ENCODE results near the gene RAB3GAP2.
"Not testable (repeated sequence)": the region's sequence is repeated elsewhere in the genome, so short reads cannot be mapped to it uniquely, and the experiment has no call there.

RAB3GAP2 gene

DNA sequence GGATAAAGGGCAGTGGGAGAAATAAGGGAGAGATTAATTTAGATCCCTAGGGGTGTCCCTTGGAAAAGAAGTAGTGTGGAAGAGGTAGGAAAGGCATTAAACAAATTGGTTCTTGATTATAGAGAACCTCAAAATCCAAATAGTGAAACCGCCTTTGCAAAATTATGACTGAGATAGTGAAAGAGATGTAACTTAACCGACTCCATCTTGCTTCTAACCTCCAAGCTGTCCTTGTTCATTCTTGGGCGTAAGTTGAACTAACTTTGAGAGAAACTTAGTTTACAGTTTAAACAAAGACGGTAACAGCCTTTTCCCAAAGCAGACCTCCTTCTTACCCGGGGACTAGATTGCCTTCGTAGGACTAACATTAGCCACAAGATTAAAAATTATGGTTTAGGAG, 3.2 kb upstream of the RAB3GAP2 start:
- no peak overlapping the region for H3K9ac ChIP-seq (ENCODE audit: insufficient read length)
- no peak overlapping the region for H3K27ac ChIP-seq
- H3K9me3 ChIP-seq (ENCODE audit: low read depth, low read length): no peaks in the 10 kb centered on the region
- H3K36me3 ChIP-seq (ENCODE audit: insufficient read depth, low read length): peaks cover under 1% of the 10 kb centered on the region; the same call in 1 of the 2 replicates
- DNase-seq (ENCODE audit: low read depth, low spot score): no peak
- no peak overlapping the region for H3K4me3 ChIP-seq
- no peak for TF ChIP-seq EZH2 (IDR thresholded peaks at IDR 0.05)
- no peak for TF ChIP-seq POLR2AphosphoS5 (IDR thresholded peaks at IDR 0.05; ENCODE audit: borderline replicate concordance, low read depth, low read length)
- no peak for TF ChIP-seq FOXP2 (optimal IDR thresholded peaks at IDR 0.05; ENCODE audit: control extremely low read depth, extremely low read length, insufficient read depth)

DNA sequence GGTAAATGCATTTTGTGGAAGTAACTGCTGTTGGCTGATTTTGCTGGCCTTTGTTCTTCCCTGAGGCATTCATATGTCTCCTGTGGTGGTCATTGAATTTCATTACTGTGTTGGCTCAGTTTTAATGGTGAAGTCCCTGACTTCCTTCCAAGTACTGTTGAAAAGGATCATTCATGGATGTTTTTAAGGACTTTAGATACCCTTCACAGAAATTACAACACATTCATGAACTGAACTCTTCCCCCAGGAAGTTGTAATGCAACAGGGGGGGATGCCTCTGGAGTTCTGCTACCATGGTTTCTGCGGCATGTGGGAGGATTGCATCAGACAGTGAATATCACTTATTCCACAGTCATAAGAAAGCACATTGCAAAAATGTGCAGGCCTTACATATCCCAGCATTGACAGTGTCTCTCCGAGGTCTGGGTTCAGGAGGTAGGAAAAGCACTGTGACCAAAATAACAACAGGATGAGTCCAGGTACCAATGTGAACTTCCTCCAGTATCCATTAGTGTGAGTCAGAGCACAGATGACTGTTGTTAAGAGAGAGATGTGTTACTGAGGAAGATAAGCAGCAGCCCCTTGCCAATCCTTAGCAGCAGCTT, 2.1 kb upstream of the RAB3GAP2 start:
- Histone ChIP-seq H3K36me3 (ENCODE audit: insufficient read depth, low read length) (peaks cover 11% of the 10 kb centered on the region; the same call in 1 of the 2 replicates), H3K9me3 (ENCODE audit: low read depth, low read length) (no peaks in the 10 kb centered on the region), H3K9ac (ENCODE audit: insufficient read length) (peak overlapping the region; percentile 16), H3K4me3 (0 out of 2 replicates have a peak overlapping the region, but pooled peaks have one; percentile 2), H3K27ac (peak overlapping the region; percentile 52; the same call in 1 of the 2 replicates)
- no peak for DNase-seq (ENCODE audit: low read depth, low spot score)
- no peak for TF ChIP-seq FOXP2 (optimal IDR thresholded peaks at IDR 0.05; ENCODE audit: control extremely low read depth, extremely low read length, insufficient read depth)
- TF ChIP-seq EZH2 (IDR thresholded peaks at IDR 0.05): no peak
- no peak for TF ChIP-seq POLR2AphosphoS5 (IDR thresholded peaks at IDR 0.05; ENCODE audit: borderline replicate concordance, low read depth, low read length)

DNA sequence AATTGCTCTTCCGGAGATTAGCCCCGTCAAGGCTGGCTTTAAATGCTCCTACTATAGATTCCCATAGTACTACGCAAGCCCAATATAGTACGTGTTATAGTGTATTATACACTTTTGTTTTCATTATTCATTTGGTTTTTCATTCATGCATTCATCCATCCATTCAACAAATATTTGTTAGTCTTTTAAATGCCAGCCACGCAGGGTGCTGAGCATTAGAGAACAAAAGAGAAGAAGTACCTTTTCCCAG, 513 bp upstream of the RAB3GAP2 start:
- Histone ChIP-seq H3K27ac (peak overlapping the region; percentile 88), H3K36me3 (ENCODE audit: insufficient read depth, low read length) (peaks cover 26% of the 10 kb centered on the region), H3K9me3 (ENCODE audit: low read depth, low read length) (no peaks in the 10 kb centered on the region), H3K4me3 (peak overlapping the region; percentile 96), H3K9ac (ENCODE audit: insufficient read length) (peak overlapping the region; percentile 84)
- DNase-seq (ENCODE audit: low read depth, low spot score): no peak
- TF ChIP-seq POLR2AphosphoS5 (IDR thresholded peaks at IDR 0.05; ENCODE audit: borderline replicate concordance, low read depth, low read length): no peak
- TF ChIP-seq FOXP2 (optimal IDR thresholded peaks at IDR 0.05; ENCODE audit: control extremely low read depth, extremely low read length, insufficient read depth): no peak
- TF ChIP-seq EZH2 (IDR thresholded peaks at IDR 0.05): no peak

DNA sequence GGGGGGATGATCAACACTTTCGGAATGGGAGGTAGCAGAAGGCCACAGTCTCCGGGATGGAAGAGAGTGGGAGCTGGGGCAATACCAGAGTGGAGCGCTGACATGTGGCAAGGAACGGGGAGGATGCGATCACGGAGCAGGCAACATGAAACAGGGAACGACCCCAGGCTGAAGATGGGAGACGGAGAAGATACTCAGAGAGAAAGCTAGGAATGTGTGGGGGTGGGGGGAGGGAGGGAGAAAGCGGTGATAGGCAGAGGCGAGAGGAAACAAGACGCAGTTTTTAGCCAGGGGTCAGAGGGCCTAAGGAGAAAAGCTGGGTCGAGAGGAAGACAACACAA, 577 bp downstream of the RAB3GAP2 start:
- Histone ChIP-seq H3K4me3 (peak overlapping the region; percentile 96), H3K27ac (peak overlapping the region; percentile 63; the same call in 1 of the 2 replicates), H3K36me3 (ENCODE audit: insufficient read depth, low read length) (peaks cover 37% of the 10 kb centered on the region), H3K9me3 (ENCODE audit: low read depth, low read length) (no peaks in the 10 kb centered on the region), H3K9ac (ENCODE audit: insufficient read length) (peak overlapping the region; percentile 72)
- TF ChIP-seq POLR2AphosphoS5 (IDR thresholded peaks at IDR 0.05; ENCODE audit: borderline replicate concordance, low read depth, low read length) (no peak), FOXP2 (optimal IDR thresholded peaks at IDR 0.05; ENCODE audit: control extremely low read depth, extremely low read length, insufficient read depth) (no peak), EZH2 (IDR thresholded peaks at IDR 0.05) (no peak)
- DNase-seq (ENCODE audit: low read depth, low spot score): no peak

DNA sequence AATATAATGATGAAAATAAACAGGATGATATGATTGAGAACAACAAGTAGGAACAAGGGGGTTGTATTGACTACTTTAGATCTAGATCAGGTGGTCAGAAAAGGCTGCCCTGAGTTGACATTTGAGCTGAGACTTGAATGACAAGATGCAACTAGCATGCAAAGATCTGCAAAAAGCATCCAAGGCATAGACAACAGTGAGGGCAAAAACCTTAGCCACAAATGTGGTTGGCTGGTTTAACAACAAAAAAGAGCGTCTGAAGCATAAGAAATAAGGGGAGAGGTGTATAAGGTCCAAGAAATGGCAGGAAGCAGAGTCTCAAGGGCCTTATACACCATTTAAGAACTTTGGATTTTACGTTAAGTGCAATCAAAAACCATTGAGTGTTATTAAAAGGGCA, 3.2 kb downstream of the RAB3GAP2 start:
- no peaks in the 10 kb centered on the region for H3K9me3 ChIP-seq (ENCODE audit: low read depth, low read length)
- no peak for TF ChIP-seq FOXP2 (optimal IDR thresholded peaks at IDR 0.05; ENCODE audit: control extremely low read depth, extremely low read length, insufficient read depth)
- no peak for TF ChIP-seq POLR2AphosphoS5 (IDR thresholded peaks at IDR 0.05; ENCODE audit: borderline replicate concordance, low read depth, low read length)
- no peak for TF ChIP-seq EZH2 (IDR thresholded peaks at IDR 0.05)
- no peak overlapping the region for H3K27ac ChIP-seq
- no peak overlapping the region for H3K9ac ChIP-seq (ENCODE audit: insufficient read length)
- no peak for DNase-seq (ENCODE audit: low read depth, low spot score)
- peaks cover 49% of the 10 kb centered on the region for H3K36me3 ChIP-seq (ENCODE audit: insufficient read depth, low read length)
- no peak overlapping the region for H3K4me3 ChIP-seq

DNA sequence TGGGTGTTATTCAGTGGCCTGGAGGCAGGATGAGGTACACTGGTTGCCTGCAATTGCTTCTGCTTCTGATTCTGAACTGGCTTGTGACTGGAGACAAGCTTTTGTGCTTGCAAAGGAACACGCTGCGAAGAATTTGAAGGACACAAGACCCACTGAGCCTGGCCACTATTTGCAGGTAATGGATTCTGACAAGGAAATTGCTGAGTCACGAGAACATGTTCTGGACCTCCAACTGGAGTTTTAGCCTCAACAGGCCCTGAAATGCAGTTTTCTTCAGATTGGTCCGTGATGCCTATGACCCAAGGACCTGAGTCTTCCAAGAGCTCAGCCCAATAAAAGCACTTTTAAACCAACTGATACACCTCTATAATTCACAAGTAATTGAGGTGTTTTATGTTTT, 4.6 kb downstream of the RAB3GAP2 start:
- Histone ChIP-seq H3K9me3 (ENCODE audit: low read depth, low read length) (no peaks in the 10 kb centered on the region), H3K4me3 (no peak overlapping the region), H3K27ac (no peak overlapping the region), H3K36me3 (ENCODE audit: insufficient read depth, low read length) (peaks cover 53% of the 10 kb centered on the region), H3K9ac (ENCODE audit: insufficient read length) (no peak overlapping the region)
- no peak for DNase-seq (ENCODE audit: low read depth, low spot score)
- TF ChIP-seq POLR2AphosphoS5 (IDR thresholded peaks at IDR 0.05; ENCODE audit: borderline replicate concordance, low read depth, low read length) (no peak), EZH2 (IDR thresholded peaks at IDR 0.05) (no peak), FOXP2 (optimal IDR thresholded peaks at IDR 0.05; ENCODE audit: control extremely low read depth, extremely low read length, insufficient read depth) (no peak)

DNA sequence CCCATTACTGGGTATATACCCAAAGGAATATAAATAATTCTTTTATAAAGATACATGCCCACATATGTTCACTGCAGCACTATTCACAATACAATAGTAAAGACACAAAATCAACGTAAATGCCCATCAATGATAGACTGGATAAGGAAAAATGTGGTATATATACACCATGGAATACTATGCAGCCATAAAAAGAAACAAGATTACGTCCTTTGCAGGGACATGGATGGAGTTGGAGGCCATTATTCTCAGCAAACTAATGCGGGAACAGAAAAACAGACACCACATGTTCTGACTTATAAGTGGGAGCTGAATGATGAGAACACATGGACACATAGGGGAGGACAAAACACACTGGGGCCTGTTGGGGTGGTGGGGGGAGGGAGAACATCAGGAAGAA, 12.0 kb downstream of the RAB3GAP2 start:
- H3K4me3 ChIP-seq; H3K9ac ChIP-seq (ENCODE audit: insufficient read length); H3K9me3 ChIP-seq (ENCODE audit: low read depth, low read length); DNase-seq (ENCODE audit: low read depth, low spot score); H3K36me3 ChIP-seq (ENCODE audit: insufficient read depth, low read length); H3K27ac ChIP-seq: not testable (repeated sequence)

DNA sequence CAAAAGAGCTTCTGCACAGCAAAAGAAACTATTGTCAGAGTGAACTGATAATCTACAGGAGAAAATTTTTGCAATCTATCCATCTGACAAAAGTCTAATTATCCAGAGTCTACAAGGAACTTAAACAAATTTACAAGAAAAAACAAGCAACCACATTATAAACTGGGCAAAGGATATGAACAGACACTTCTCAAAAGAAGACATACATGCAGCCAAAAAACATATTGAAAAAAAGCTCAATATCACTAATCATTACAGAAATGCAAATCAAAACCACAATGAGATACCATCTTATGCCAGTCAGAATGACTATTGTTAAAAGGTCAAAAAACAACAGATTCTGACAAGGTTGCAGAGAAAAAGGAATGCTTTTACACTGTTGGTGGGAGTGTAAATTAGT, 12.5 kb downstream of the RAB3GAP2 start:
- not testable (repeated sequence) for H3K4me3 ChIP-seq; H3K9me3 ChIP-seq (ENCODE audit: low read depth, low read length); H3K36me3 ChIP-seq (ENCODE audit: insufficient read depth, low read length); H3K27ac ChIP-seq; H3K9ac ChIP-seq (ENCODE audit: insufficient read length); DNase-seq (ENCODE audit: low read depth, low spot score)

DNA sequence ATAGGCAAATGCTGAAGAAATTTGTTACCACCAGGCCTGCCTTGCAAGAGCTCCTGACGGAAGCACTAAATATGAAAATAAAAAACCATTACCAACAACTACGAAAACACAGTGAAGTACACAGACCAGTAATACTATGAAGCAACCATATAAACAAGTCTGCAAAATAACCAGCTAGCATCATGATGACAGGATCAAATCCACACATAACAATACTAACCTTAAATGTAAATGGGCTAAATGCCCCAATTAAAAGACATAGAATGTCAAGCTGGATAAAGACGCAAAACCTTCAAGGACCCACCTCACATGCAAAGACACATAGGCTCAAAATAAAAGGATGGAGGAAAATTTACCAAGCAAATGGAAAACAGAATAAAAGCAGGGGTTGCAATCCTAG, 16.1 kb downstream of the RAB3GAP2 start:
- not testable (repeated sequence) for H3K4me3 ChIP-seq; H3K9ac ChIP-seq (ENCODE audit: insufficient read length); H3K27ac ChIP-seq; DNase-seq (ENCODE audit: low read depth, low spot score); H3K9me3 ChIP-seq (ENCODE audit: low read depth, low read length)
- peaks cover 21% of the 10 kb centered on the region for H3K36me3 ChIP-seq (ENCODE audit: insufficient read depth, low read length)

All from SK-N-MC (cell line).